RWPE2 (cell line): ENCODE results near the gene CDH4.

ENCODE experiments used
- ATAC-seq: fragments of 200-7000 bp; cut with Tn5 transposase; 3 replicates; pipeline ENCODE4 v1.9.1; 2021; ENCODE audit warnings: low read depth
- DNase-seq: peaks from one replicate; pipeline ENCODE4 v3.0.0-alpha.2; 2020; ENCODE audit warnings: low spot score
- H3K27ac ChIP-seq: fragments of 450-650 bp; 2 replicates; pipeline ENCODE4 v1.5.1; 2017; ENCODE audit warnings: mild to moderate bottlenecking; ENCODE audit not compliant: poor library complexity, severe bottlenecking
- H3K27me3 ChIP-seq: fragments of 250-450 bp; sonication (Bioruptor Pico); 2 replicates; pipeline ENCODE4 v1.5.1; 2021; ENCODE audit warnings: mild to moderate bottlenecking, moderate library complexity; ENCODE audit not compliant: insufficient read depth, poor library complexity, severe bottlenecking
- H3K36me3 ChIP-seq: fragments of 250-450 bp; sonication (Bioruptor Pico); 2 replicates; pipeline ENCODE4 v1.5.1; 2020; ENCODE audit warnings: low read depth, mild to moderate bottlenecking, moderate library complexity
- H3K4me1 ChIP-seq: fragments of 250-450 bp; sonication (Bioruptor Pico); 2 replicates; pipeline ENCODE4 v1.5.1; 2021; ENCODE audit warnings: mild to moderate bottlenecking, moderate library complexity; ENCODE audit not compliant: insufficient read depth, poor library complexity, severe bottlenecking
- H3K4me3 ChIP-seq: fragments of 250-450 bp; sonication (Bioruptor Pico); 2 replicates; pipeline ENCODE4 v1.5.1; 2021; ENCODE audit warnings: mild to moderate bottlenecking, moderate library complexity; ENCODE audit not compliant: severe bottlenecking
- H3K9me3 ChIP-seq: fragments of 250-450 bp; sonication (Bioruptor Pico); 2 replicates; pipeline ENCODE4 v1.5.1; 2021; ENCODE audit warnings: mild to moderate bottlenecking, moderate library complexity; ENCODE audit not compliant: severe bottlenecking
- TF ChIP-seq, protein P1 (sequence below): fragments of 450-650 bp; IDR thresholded peaks from one replicate; pipeline ENCODE4 v1.5.1; 2017; ENCODE audit warnings: mild to moderate bottlenecking, moderate library complexity; ENCODE audit not compliant: poor library complexity, severe bottlenecking

CDH4 gene

GRCh38 chr20:61537239-61538182, 285.4 kb downstream of the CDH4 start:
- H3K36me3 ChIP-seq, result 0 out of 2 replicates have a peak, but pooled peaks cover under 1% of the 10 kb centered on the region
- no peaks in the 10 kb centered on the region for H3K9me3 ChIP-seq
- H3K27ac ChIP-seq, result no peak overlapping the region
- peak; percentile 75 for DNase-seq
- H3K4me1 ChIP-seq, result peaks cover 1% of the 10 kb centered on the region
- H3K4me3 ChIP-seq, result no peak overlapping the region
- ATAC-seq, result no peak
- H3K27me3 ChIP-seq, result no peaks in the 10 kb centered on the region
- TF ChIP-seq, protein P1, sequence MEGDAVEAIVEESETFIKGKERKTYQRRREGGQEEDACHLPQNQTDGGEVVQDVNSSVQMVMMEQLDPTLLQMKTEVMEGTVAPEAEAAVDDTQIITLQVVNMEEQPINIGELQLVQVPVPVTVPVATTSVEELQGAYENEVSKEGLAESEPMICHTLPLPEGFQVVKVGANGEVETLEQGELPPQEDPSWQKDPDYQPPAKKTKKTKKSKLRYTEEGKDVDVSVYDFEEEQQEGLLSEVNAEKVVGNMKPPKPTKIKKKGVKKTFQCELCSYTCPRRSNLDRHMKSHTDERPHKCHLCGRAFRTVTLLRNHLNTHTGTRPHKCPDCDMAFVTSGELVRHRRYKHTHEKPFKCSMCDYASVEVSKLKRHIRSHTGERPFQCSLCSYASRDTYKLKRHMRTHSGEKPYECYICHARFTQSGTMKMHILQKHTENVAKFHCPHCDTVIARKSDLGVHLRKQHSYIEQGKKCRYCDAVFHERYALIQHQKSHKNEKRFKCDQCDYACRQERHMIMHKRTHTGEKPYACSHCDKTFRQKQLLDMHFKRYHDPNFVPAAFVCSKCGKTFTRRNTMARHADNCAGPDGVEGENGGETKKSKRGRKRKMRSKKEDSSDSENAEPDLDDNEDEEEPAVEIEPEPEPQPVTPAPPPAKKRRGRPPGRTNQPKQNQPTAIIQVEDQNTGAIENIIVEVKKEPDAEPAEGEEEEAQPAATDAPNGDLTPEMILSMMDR, result no peak

- no peaks in the 10 kb centered on the region for H3K4me1 ChIP-seq
- DNase-seq (no peak), ATAC-seq (no peak; the same call in 2 of the 3 replicates)
- no peak overlapping the region for H3K4me3 ChIP-seq
- H3K36me3 ChIP-seq, result no peaks in the 10 kb centered on the region
- no peaks in the 10 kb centered on the region for H3K27me3 ChIP-seq
- TF ChIP-seq, protein P1, result no peak
- H3K9me3 ChIP-seq, result no peaks in the 10 kb centered on the region
- no peak overlapping the region for H3K27ac ChIP-seq
Observed at GRCh38 chr20:61538183-61538942, 286.3 kb downstream of the CDH4 start.

DNA sequence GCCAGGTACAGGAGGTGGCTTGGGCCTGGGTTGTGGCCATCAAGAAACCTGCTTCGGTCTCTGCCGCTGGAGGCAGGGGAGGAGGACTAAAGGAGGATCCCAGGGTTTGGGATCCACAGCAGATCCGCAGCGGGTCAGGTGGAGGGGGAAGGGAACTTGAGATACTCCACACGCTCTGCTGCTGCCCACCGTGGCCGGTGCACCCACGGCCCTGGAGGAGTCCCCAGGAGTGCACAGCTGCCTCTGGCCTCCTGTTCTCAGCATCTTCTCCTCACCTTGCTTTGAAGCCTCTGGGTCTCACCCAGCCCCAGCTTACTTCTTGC, 286.8 kb downstream of the CDH4 start:
- H3K9me3 ChIP-seq, result no peaks in the 10 kb centered on the region
- DNase-seq (peak; percentile 79), ATAC-seq (no peak)
- H3K4me3 ChIP-seq, result no peak overlapping the region
- TF ChIP-seq, protein P1, result no peak
- H3K36me3 ChIP-seq, result no peaks in the 10 kb centered on the region
- H3K27ac ChIP-seq, result no peak overlapping the region
- no peaks in the 10 kb centered on the region for H3K4me1 ChIP-seq
- no peaks in the 10 kb centered on the region for H3K27me3 ChIP-seq

DNA sequence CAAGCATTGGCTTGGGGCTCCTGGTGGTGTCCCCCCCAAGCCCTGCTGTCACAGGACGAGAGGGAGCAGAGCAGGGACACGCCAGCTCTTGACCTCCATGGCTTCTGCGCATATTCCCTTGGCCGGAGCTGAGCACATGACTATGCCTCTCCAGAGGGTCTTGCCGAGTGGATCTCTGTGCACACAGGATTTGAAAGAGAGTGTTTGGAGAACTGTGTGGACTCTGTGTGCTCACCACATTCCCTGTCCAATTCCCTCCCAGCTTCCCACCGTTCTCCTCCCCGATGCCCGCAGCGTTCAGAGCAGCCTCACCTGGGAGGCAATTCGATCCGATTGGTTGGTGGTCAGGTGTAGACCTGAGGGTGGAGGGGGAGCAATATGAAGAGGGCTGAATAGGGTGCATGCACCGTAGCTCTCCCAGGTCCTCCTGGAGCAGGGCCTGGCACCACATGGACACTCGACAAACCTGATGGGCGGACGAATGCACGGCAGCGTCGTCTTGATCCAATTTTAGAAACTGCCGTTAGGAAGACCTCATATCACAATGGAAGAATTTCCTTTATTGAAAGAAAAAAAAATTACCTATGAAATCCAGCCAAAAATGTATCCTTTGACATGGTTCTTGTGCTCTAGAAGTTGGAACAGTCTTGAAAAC, 287.8 kb downstream of the CDH4 start:
- Histone ChIP-seq H3K27me3 (no peaks in the 10 kb centered on the region), H3K9me3 (no peaks in the 10 kb centered on the region), H3K36me3 (no peaks in the 10 kb centered on the region), H3K4me1 (no peaks in the 10 kb centered on the region), H3K4me3 (no peak overlapping the region), H3K27ac (no peak overlapping the region)
- no peak for ATAC-seq
- TF ChIP-seq, protein P1, result no peak
- peak; percentile 77 for DNase-seq
